COLO829 (cell line): ENCODE data around the gene TNP1.

Experiments used
- DNase-seq: peaks from one replicate; pipeline ENCODE4 v3.0.0; 2012; ENCODE audit warnings: low spot score

TNP1 gene, protein sequence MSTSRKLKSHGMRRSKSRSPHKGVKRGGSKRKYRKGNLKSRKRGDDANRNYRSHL

DNA sequence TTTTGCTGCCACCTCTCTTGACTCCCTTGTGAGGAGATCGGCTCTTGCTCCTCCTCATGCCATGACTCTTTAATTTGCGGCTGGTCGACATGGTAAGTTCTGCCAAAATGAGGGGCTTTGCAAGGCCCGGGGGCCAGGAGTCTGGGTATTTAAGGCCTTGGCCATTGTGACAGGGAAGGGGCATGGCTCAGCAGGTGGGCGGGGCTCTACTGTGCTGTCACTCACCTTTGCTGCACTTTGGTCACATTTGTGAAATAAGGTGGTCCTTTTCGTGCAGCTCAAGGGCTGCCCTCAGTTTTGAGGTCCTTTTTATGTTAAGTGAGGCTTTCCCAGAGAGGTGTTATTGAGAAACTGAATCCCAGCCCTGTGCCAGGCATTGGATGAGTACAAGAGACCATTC lies at the start of gene TNP1:
Gene TNP1 (minus strand): TSS at position 121 of the 400 bp plus-strand sequence. CDS start 30 bp downstream, at position 91.
- no peak for DNase-seq

DNA sequence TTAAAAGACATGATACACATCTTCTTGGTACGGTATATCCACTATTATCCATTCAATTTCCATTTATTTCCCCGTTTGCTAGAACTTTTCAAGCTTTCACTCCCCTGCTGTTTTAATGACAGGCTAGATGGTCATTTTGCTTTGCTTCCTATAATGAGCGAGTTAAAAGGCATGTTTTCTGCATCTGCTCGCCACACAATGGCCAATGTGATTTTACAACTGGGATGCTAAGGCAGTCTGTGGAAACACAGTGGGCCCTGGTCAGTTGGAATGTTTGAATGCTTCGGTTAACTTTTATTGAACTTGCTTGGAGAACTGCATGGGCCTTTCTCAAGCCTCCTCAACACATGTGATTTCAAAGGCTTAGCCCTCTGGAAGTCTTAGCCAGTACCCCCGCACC lies 48.4 kb upstream of the TNP1 start:
- DNase-seq: no peak

DNA sequence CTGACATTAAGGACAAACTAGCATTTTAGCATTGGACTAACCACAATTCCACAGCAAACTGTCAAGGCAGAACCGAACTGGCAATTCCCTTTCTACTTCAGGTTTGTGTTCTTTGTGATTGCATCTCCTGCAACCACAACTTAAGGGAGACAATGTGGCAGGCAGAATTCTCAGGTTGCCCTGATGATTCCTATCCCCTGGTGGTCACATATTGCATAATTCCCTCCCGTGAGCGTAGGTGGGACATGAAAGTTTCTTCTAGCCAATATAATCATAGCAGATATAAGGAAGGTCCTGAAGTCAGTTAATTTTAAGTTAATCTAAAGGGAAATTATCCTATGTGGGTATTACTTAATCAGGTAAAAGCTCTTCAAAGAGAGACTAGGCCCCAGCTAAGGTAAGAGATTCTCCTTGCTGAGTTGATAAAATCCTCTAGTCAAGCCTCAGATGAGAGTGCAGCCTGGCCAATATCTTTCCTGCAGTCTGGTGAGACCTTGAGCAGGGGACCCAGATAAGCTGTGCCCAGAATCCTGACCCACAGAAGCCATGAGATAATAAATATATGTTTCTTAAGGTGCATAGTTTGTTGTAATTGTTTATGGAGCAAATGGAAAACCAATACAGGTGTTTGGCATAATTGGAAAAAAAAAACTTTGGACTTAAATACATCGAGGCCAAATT lies 45.9 kb upstream of the TNP1 start:
- DNase-seq: no peak

DNA sequence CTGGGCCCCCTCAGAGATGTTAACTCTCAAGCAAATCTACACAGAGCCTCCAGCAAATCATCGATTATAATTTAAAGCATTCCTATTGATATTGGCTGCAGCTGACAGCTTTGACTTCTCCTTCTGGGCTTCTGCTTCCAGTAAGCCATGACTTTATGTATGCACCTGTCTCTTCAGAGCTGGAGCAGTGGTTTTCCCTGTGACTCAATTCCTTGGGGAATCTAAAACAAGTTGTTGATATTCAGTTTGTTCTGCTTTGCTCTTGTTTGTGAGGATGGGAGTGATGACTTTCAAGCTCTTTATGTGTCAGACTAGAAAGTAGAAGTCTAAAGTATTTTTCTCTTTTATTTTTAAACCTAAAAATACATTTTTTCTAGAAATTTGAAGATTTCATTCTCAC lies 45.1 kb upstream of the TNP1 start:
- no peak for DNase-seq

DNA sequence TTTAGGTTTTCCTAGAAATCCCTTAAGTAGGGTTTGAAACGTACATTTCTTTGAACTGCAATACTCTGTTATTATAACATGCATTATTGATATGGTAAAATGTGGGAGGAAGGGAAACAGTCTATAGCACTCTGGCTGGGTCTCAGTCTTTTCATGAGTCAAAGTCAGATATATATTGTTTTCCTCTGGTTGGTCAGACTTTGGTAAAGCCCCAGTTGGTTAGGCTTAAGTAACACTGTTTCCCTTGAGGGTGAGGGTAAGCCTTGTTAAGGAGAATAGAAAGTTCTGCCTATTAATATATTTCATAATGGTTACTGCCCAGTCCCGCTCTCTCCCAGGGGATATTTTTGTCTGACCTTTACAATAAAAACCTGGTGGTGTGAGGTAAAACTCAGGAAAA lies 44.7 kb upstream of the TNP1 start:
- DNase-seq: no peak

DNA sequence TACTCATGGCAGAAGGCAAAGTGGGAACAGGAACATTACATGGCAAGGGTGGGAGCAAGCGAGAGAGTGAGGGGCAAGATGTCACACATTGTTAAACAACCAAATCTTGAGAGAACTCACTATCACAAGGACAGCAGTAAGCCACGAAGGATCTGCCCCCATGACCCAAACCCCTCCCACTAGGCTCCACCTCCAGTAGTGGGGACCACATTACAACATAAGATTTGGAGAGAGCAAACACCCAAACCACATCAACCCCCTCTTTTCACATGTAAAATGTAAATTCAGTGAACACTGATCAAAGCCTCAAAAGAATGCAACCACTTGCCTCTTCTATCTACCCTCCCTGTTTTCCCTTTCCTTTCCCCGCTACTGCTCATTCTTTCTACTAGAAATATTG lies 43.6 kb upstream of the TNP1 start:
- no peak for DNase-seq

DNA sequence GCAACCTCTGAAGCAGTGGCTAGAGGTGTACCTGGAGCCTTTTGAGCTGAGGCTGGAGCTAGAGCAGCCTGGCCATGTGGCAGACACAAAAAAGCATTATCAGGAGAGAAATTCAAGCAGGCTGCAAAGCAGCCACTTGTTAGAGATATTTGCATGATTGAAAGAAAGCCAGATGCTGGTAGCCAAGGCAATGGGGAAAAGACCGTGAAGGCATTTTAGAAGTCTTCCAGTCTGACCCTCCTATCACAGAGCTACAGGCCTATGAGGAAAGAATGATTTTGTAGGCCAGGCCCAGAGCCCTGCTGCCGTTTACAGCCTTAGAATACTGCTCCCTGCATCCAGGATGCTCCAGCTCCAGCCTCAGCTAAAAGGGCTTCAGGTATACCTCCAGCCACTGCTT lies 41.4 kb upstream of the TNP1 start:
- DNase-seq: no peak

DNA sequence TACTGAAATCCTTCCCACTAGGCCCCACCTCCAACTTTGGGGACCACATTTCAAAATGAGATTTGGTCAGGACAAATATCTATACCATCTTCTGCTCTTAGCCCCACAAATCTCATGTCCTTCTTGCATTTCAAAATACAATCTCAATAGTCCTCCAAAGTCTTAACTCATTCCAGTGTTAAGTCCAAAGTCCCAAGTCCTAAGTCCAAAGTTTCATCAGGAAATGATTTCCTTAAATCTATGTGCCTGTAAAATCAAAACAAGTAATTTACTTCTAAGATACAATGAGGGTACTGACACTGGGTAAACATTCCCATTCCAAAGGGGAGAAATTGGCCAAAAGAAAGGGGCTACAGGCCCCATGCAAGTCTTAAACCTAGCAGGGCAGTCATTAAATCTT lies 40.5 kb upstream of the TNP1 start:
- no peak for DNase-seq

DNA sequence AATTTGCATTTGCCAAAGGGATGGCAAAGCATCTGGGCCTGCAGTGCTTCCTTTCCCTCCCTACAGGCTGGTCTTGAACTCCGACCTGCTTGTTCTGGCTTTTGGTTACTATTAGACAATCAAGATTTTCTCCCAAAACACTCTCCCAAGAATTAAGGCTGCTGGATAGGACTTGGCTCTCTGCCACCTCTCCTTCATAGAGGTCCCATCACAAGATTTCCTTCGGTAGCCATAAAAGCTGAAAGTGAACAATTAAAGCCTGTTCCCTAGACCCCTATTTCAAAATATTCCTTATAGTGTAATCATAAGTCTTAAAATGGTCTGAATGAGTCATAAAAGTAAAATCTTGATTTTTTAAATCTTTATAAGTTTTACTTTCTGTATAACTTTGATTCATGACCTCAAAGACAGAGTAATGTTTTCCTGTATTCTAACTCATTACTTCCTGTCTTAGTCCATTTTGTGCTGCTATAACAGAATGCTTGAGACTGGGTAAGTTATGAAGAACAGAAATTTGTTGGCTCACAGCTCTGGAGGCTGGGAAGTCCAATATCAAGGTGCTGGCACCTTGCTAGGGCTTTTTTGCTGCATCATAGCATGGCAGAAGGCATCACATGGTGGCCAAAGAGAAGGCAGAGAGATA lies 37.8 kb upstream of the TNP1 start:
- peak; percentile 75 for DNase-seq

DNA sequence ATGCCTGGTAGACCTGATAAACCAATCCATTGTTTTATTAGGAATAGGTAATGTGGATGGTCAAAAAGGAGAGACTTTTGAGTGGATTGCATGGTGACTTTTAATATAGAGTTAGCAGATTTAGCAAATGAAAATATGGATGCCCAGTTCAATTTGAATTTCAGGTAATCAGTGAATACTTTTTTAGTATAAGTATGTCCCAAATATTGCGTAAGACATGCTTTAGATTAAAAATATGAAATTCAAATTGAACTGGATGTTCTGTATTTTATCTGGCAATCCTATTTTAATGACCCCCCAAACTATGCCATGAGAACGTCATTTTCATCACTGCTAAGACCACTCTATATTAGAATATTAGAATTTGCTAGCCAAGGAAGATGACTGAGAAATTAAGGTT lies 30.3 kb upstream of the TNP1 start:
- DNase-seq: no peak

DNA sequence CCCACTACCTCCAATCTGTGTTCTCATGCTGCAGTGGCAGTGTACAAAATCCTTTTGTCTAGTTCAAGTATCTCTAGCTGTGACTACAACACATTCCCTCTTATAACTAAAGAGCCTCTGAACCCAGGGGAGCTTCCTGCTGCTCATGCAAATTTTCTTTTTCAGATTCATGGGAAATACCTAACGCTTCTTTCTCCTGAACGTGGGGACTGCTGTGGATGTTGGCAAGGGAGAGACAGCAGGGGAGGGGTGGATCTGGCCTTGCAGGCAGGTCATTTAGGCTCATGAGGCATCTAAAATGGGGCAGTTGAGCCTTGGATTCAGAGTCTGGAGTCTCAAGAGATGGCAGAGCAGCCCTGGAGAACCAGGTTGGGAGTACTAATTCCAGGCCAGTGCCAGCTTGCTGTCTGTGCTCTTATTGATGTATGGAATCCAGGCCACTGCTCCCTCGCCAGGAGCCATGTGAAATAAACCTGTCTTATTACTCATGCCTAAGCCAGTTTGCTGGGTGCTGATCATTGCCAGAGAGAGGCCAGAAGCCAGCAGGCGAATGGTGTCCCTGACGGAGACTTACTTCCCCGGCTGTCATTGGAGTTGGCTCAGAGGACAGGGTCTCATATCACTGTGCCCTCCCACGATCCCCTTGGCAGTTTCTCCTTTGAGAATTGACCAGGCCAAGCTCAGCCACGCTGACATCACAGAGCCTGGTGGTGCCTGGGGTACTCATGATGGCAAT lies 29.2 kb upstream of the TNP1 start:
- DNase-seq: no peak

DNA sequence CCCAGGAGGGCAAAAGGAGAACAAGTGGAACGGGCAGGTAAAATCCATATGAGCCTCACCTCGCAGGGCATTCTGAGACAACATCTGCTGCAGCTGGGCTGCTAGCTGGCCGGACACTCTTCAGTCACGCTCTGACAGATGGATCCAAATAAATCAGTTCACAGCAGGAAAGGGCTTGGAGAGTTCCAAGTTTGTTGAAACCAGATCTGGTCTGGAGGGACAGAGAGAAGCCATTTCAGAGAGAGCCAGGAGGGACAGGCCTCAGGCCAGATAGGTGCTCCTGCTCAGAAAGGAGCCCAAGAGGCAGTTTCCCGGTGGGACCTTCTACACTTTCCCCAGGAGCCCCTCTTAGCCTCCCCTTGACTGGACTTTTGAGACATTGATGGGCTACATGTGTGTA lies 28.2 kb upstream of the TNP1 start:
- no peak for DNase-seq

DNA sequence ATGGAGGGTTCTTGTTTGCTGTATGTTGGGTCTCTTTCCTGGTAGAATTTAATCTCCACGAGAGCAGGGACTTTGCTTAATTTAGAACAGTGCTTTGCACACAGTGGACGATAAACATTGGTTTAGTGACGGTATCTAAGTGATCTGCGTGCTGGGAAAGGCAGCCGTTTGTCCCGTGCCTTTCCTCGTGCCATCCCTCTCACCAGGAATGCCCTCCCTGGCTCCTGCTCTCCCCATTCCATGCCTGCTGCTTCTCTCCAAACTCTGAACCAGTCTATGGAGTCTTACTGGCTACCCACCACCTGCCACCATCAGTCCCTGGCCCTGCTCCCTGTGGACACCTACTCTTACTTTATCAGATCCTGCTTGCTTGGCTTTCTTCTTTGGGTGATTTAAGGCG lies 27.3 kb upstream of the TNP1 start:
- no peak for DNase-seq

DNA sequence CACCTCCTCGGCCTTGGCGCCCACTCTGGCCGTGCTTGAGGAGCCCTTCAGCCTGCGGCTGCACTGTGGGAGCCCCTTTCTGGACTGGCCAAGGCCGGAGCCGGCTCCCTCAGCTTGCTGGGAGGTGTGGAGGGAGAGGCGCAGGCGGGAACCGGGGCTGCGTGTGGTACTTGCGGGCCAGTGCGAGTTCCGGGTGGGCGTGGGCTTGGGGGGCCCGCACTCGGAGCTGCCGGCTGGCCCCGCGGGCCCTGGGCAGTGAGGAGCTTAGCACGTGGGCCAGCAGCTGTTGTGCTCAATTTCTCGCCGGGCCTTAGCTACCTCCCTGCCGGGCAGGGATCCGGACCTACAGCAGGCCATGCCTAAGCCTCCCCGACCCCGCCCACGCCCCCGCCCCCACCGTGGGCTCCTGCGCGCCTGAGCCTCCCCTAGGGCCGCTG lies 25.3 kb upstream of the TNP1 start:
- DNase-seq: no peak

DNA sequence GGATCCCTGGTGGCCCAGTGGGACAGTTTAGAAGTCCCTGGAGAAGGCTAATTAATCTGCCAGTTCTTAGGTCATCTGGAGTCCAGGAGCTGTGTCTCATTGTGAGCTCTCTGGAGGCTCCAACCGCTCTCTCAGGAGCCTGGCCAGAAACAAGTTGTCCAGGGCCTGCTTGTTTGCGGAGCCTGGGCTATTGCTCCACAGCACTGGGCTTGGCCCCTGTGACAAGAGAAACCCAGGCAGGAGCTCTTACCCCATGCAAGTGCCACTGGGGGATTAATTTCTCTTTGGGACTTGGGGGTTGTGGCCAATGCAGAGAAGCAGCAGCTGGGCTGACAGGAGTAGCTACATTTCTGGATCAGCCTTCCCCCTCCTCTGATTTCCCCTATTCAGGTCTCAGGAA lies 24.5 kb upstream of the TNP1 start:
- DNase-seq: no peak

DNA sequence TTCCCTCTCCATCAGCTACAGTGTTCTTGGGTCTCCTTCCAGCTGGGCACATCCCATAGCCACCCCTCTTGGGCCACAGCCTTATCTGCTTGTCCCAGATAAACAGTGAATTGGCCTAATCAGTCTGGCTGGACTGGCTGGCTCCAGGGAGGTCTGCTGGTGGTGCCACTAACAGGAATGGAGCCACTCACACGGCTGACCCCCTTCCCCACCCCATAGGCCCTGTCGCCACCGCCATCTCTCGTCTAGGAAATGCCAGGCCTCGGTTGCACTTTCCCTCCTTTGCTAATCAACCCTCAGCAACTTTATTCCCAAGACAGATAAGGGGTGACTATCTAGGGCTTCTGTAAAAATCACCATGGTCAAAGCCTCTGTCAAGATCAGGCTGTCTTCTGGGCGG lies 23.0 kb upstream of the TNP1 start:
- no peak for DNase-seq

DNA sequence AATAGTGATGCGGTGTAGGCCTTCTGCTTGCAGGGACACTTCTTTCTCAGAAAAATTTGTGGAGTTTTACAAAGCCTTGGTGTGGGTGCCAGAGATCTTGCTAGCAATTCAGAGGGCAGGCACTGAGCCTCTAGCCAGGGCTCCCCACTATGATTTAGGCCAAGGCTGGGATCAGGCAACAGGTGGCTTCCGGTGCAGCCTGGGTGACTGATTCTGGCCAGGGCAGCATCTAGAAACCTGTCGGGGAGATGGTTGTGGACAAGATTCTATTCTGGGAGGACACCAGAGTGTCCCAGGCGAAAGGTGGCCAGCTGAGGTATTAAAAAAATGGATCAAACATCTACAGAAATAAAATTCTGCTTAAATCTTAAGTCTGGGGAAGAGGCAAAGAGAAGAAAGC lies 21.5 kb upstream of the TNP1 start:
- DNase-seq: no peak

DNA sequence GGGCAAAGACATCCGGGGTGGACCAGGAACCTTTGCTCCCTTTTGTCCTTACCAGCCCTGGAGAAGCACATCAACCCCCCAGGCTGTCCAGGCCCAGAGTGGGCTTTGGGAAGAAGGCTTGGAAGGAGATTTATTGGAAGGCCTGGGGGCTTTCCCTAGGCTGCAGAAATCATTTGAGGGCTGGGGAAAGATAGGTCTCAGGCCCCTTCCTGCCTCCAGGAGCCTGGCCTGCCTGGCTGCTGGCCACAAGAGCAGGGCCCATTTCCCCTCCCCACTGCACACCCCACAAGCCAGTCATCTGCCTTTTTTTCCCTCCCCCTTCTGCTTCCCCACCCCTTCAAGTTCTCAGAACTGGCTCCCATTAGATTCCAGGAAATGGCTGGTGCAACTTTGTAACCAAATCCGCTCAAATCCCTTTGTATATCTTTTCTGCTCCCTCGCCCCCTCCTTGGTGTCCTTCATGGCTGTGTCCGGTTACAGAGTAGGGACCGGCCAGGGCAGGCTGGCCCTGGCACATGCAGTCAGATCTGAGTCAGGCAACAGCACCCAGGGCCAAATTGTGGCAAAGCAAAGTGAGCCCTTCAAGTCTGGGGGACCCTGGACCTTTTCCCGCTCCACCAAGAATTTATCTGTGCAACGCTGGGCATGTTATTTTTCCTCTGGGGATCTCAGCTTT lies 20.8 kb upstream of the TNP1 start:
- DNase-seq: no peak

DNA sequence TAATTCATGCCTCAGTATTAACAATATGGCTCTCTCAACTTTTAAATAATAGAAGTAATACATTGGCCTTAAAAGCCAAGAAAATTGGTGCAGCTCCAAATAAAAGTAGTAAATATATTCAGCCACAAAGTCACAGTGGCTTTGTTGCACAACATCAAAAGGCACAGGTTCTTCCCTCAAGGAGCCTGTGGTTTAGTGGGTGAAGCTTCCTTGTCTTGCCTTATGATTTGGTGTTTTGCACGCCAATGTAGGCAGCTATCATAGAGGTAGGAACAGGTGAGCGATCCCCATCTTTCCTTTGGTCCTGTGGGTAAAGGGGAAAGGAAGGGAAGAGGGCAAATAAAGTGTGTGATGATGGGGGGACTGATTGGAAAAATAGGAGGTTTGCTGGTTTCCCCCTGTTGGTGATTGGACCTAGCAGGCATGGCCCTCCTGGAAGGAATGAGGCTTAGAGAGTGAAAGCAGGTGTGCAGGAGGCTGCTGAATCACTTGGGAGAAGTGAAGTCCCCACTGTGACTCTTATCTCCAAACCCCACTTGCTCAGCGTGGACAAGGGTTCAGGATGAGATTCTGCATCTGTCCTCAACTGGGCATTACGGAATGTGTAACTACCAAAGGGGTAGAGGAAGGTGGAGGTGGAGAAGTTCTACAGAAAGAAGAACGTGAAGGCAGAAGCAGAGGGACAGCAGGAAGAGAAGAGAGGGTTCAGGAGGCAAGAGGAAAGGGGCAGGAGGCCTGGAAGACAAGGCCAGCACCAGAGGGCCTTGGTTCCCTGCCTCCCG lies 20.1 kb upstream of the TNP1 start:
- DNase-seq: no peak

DNA sequence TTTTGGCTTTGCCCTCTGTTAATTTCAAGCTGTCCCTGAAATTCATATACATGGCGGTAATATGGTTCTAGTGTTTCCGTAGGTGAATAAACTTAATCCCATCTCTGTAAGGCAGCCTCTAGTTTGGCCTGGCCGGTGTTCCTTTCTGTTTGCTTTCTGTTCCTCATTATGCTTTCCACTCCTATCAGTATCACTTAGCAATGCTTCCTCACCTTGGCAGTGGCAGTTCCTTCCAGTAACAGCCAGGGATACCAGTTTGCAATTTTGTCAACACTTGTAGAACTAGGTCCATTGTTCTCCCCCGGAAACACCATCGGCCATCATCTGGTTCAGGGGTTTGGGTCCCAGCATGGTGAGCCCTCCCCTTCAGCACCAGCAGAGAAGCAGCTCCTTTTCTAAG lies 18.2 kb upstream of the TNP1 start:
- DNase-seq: no peak

DNA sequence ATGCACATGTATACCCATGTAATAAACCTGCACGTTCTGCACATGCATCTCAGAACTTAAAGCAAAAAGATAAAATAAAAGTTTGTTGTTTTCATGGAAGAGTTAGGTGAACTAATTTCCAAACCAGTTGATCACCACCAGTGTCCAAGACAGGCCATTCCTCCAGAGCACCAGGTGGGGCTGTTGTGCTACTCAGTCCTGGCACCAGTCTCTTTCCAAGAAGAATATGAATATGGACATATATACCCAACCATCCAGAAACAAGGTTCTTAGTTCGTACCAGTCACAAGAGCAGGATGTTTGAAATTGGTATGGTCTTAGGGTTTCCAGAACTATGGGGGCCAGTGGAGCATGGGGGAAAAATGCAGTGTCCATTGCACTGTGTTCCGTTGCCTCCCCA lies 17.2 kb upstream of the TNP1 start:
- DNase-seq: no peak

DNA sequence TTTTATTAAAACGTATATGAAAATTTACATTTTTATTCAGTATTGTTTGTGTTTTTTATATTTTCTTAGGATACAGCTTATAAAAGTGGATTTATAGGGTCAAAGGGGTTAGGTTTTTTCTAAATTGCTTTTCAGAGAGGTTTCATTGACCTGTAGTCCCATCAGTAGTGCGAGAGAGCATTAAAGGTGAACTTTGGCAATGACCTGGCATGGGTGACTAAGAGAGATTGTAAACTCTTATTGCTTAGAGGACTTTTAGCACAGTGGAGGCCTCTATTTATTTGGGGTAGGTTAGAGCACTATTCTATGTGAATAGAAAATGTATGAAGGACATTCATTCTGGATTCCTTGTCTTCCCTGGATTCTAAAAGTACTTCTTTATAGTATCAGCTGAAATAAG lies 16.0 kb upstream of the TNP1 start:
- DNase-seq: no peak
